Amygdala (tissue), 56 donors: ENCODE results near the gene GABBR2.
A peak's percentile ranks its signal among the peaks of the same experiment; 100 is the strongest.

Experiments used
- DNase-seq, 56 donors: peaks; one replicate each; lab custom pipeline; 2025; lab: John Stamatoyannopoulos, UW

The GABBR2 gene

GRCh38 chr9:98552331-98552730 lies 156.4 kb downstream of the GABBR2 start:
- peak in 4 of 56 donors; percentile 14 to 26 (median 22) for DNase-seq

GRCh38 chr9:98551511-98552286 lies 157.0 kb downstream of the GABBR2 start:
- no peak for DNase-seq

DNA sequence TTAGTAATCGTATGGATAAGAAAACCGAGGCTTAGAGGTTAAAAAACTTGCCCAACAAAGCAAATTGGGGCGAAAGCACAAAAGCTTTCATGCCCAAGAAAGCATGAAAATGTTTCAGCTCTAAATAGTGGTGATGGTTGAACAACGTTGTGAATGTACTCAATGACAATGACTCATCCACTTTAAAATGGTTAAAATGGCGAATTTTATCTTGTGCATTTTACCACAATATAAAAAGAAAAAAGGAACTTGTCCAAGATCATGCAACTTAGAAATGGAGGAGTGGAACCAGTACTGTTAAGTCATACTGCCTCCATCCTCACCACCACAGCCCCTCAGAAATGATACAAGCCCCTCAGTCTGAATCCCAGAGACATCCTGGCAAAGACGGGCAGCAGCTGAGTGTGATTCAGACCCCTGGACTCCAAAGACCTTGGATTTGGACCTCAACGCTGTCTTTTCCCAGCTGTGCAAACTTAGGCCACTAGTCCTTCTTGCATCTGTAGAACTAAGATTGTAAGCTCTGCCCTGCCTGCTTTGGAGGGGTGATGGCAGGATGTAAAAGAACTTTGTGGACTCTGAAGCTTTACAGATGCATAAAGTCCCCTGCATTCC lies 158.4 kb downstream of the GABBR2 start:
- no peak for DNase-seq

- DNase-seq = no peak
Measured at GRCh38 chr9:98549401-98549800, 159.3 kb downstream of the GABBR2 start.

- DNase-seq = no peak
Measured at GRCh38 chr9:98547606-98548005, 161.1 kb downstream of the GABBR2 start.

- DNase-seq = no peak
Measured at GRCh38 chr9:98545021-98545420, 163.7 kb downstream of the GABBR2 start.

- no peak for DNase-seq
Measured at GRCh38 chr9:98541684-98542230, 167.0 kb downstream of the GABBR2 start.

- DNase-seq = no peak
Measured at GRCh38 chr9:98540476-98540875, 168.3 kb downstream of the GABBR2 start.

GRCh38 chr9:98539954-98540353 lies 168.8 kb downstream of the GABBR2 start:
- DNase-seq = peak in 1 of 56 donors; percentile 34

DNA sequence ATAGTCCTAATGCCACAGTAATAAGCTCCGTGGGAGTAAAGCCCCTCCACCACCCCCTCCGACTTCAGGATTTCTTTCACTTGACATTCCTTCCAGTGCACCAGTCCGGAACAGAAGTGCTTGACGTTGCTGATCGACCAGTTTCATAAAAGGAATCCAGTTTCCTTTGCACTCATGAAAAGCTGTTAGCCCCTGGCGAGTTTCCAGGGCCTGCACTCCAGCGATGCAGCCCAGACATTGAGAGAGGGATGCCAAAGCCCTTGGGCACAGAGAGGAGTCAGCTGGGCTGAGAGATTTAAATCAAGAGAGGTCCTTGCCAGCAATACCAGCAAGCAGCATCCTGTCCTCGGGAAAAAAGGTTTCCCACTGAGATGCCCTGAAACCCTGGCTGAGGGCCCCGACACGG lies 170.1 kb downstream of the GABBR2 start:
- DNase-seq = peak in 9 of 56 donors; percentile 8 to 52 (median 26)

- no peak for DNase-seq
Measured at GRCh38 chr9:98538203-98538602, 170.5 kb downstream of the GABBR2 start.

GRCh38 chr9:98536542-98537173 lies 172.1 kb downstream of the GABBR2 start:
- no peak for DNase-seq

DNA sequence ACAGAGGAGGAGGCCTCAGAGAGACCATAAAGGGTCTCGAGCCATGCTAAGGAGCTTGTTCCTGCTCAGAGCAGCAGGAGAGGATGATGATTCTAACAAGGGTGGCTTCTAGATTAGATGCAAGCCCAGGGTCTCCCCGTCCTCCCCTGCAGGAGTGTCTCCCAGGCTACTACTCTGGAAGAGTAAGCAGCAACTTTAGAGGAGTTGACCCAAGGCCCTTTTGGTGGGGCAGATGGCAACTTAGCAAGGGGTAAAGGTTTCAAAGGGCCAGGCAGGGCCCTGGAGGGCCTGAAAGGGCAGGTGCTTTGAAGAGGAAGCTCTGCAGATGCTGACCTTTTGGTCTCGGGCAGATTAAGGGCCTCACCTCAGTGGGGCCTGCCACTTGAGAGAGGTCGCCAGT lies 174.9 kb downstream of the GABBR2 start:
- no peak for DNase-seq

DNA sequence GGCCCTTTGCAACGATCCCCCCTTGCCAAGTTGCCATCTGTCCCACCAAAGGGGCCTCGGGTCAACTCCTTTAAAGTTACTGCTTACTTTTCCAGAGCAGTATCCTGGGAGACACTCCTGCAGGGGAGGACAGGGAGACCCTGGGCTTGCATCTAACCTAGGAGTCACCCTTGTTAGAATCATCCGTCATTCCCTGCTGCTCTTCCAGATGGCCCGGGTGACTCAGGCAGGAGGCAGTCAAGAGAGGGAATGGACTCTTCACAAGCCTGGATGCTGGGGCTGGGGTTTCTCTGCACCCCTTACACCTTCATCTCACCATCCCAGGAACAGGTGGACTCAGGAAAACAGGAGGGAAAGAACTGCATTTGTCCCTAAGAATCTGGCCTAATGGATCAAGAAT lies 175.6 kb downstream of the GABBR2 start:
- no peak for DNase-seq

DNA sequence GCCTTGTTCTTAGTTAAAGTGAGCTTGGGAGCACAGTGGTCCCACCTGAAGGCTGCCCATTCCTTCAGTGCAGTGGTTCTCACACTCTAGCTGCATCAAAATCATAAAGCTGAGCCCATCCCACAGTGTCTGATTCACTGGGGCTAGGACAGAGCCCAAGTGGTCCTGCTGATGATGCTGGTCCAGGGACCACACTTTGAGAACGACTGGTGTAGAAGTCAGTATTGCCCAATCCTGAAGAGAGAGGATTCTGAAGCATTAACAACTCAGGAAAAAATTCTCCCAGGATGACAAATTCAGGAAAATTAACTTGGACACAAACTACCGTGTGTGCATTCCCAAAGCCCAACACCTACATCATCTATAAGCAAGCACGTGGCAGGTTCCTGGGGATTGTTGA lies 176.2 kb downstream of the GABBR2 start:
- DNase-seq = no peak

- no peak for DNase-seq
Measured at GRCh38 chr9:98532147-98532546, 176.6 kb downstream of the GABBR2 start.

DNA sequence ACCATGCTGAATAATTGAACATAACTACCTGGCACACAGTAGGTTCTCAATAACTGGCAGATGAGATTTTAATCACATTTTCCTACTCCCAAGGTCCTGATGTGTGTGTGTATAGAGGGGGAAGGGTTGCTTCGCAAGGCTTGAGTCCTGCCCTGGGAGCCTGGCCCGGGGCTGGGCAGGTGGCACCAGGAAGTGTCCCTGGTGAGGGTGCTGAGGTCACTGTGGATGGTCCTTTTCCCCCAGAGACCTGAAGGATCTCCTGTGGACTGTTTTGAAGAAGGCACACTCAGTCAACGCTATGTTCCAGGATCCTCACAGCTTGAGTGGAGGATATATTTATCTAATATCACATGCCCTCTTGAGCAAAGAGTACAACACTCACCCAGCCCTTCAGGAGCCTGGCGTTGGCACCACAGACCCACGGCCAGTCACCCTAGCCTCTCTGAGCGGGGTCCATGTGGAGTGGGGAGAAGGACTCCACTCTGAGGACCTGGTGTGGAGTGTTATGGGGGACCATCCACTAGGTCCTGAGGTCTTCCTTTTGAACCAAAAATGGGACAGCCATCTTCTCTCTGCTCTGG lies 177.8 kb downstream of the GABBR2 start:
- no peak for DNase-seq

DNA sequence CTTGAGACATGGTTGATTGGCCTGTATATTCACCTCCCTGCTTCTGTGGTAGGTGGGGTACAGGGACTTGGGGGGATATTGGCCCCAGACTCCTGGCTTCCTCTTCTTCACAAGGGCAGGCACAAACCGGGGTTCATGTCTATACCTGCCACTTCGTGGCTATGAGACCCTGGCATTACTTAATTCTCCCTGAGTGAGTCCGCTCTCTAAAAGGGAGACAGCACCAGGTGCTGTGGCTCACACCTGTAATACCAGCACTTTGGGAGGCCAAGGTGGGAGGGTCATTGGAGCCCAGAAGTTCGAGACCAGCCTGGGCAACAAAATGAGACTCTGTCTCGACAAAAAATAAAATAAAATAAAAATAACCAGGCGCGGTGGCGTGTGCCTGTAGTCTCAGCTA lies 178.5 kb downstream of the GABBR2 start:
- no peak for DNase-seq

- DNase-seq = no peak
Measured at GRCh38 chr9:98529841-98530240, 178.9 kb downstream of the GABBR2 start.

DNA sequence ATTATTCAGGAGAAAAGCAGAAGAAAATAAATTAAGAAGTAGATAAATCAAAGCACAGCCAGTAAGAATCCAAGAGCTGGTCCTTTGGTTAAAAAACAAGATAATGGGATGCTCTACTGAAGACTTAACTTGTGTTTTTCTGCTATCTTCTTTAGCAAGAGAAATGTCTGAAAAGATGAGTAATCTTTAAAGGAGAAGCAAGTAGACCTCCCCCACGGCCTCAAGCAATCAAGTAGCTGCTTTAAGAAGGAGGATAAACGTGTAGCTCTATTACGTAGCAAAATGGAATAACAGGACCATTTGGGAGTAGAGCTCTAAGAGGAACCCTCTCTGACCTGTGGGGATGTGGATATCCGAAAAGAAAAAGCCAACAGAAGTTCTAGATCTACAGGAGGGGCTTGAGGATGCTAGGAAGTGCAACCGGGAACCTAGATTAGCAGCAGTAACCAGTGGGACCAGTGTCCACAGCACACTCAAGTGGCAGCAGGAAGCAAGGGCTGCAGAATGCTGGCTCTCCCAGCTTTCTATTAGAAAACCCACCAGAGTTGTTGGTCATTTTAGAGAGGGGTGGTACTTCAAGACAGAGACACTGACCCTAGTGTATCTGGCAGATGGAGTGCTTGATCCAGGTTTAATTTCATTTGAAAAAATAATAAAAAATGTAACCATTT lies 185.4 kb downstream of the GABBR2 start:
- DNase-seq = no peak

DNA sequence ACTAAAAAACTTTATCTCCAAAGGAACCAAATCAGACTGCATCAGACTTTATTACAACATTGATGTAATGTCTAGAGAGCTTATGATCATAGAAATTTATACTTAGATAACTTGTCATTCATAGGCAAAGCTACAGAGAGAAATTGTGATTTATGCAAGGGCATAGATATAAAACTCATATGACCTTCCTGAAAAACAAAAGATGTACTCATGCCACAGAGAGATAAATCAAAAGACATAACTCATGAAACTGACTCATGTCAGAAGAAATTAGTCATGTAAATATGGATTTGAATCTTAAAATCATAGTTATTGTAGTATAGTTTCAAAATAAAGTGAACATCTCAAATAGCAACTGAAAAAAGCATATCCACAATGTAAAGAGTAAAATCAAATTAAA lies 186.2 kb downstream of the GABBR2 start:
- no peak for DNase-seq
